ENCODE results near the gene NDUFAB1. TPM values are rescaled to one million over a fixed set of nuclear protein-coding genes. Genes with fewer than 3 reads are reported as not detected.
"Not testable (repeated sequence)": the region's sequence is repeated elsewhere in the genome, so short reads cannot be mapped to it uniquely, and the experiment has no call there.

Gene NDUFAB1
- total RNA-seq, 2 donors from 2014 or later = 100 to 136 TPM

GRCh38 chr16:23590181-23590580 is 5.9 kb downstream of the NDUFAB1 start:
- intact Hi-C loops (cut with DNase I, micrococcal nuclease) = no loop called here
- ATAC-seq = no peak
- no peak for DNase-seq

GRCh38 chr16:23587726-23588125 is 8.4 kb downstream of the NDUFAB1 start:
- no peak for ATAC-seq
- intact Hi-C loops (cut with DNase I, micrococcal nuclease) = no loop called here

GRCh38 chr16:23584186-23585076 is 11.7 kb downstream of the NDUFAB1 start:
- intact Hi-C loops (cut with DNase I, micrococcal nuclease) = no loop called here
- ATAC-seq (no peak), DNase-seq (no peak)

More at GRCh38 chr16:23587726-23588125, 8.4 kb downstream of the NDUFAB1 start:
- DNase-seq = no peak

GRCh38 chr16:23583271-23583670 is 12.8 kb downstream of the NDUFAB1 start:
- ATAC-seq; DNase-seq; intact Hi-C loops (cut with DNase I, micrococcal nuclease): not testable (repeated sequence)

- DNase-seq (no peak), ATAC-seq (no peak)
- intact Hi-C loops (cut with DNase I, micrococcal nuclease) = no loop called here
These were observed 14.4 kb downstream of the NDUFAB1 start for GRCh38 chr16:23581764-23582163.

GRCh38 chr16:23580391-23580790 is 15.7 kb downstream of the NDUFAB1 start:
- ATAC-seq = no peak
- intact Hi-C loops (cut with DNase I, micrococcal nuclease) = no loop called here
- DNase-seq = no peak

GRCh38 chr16:23579371-23579770 is 16.7 kb downstream of the NDUFAB1 start:
- intact Hi-C loops (cut with DNase I, micrococcal nuclease) = no loop called here
- DNase-seq = no peak
- no peak for ATAC-seq

GRCh38 chr16:23578101-23578830 is 17.9 kb downstream of the NDUFAB1 start:
- intact Hi-C loops (cut with DNase I, micrococcal nuclease) = no loop called here
- DNase-seq (no peak), ATAC-seq (peak; percentile 32)

GRCh38 chr16:23577493-23577892 is 18.6 kb downstream of the NDUFAB1 start:
- DNase-seq (no peak), ATAC-seq (peak; percentile 18)
- intact Hi-C loops (cut with DNase I, micrococcal nuclease) = no loop called here

GRCh38 chr16:23575834-23576233 is 20.3 kb downstream of the NDUFAB1 start:
- intact Hi-C loops (cut with DNase I, micrococcal nuclease) = no loop called here
- DNase-seq = no peak
- ATAC-seq = no peak

GRCh38 chr16:23573817-23574216 is 22.3 kb downstream of the NDUFAB1 start:
- intact Hi-C loops (cut with DNase I, micrococcal nuclease) = no loop called here
- DNase-seq (no peak), ATAC-seq (no peak)

- ATAC-seq (no peak), DNase-seq (no peak)
- intact Hi-C loops (cut with DNase I, micrococcal nuclease) = no loop called here
These were observed 23.7 kb downstream of the NDUFAB1 start for GRCh38 chr16:23572394-23572793.

- ATAC-seq (no peak), DNase-seq (no peak)
- intact Hi-C loops (cut with DNase I, micrococcal nuclease) = no loop called here
These were observed 24.2 kb downstream of the NDUFAB1 start for GRCh38 chr16:23571895-23572294.

- ATAC-seq (no peak), DNase-seq (no peak)
These were observed 25.0 kb downstream of the NDUFAB1 start for GRCh38 chr16:23570992-23571632.

GRCh38 chr16:23567602-23568001 is 28.5 kb downstream of the NDUFAB1 start:
- intact Hi-C loops (cut with DNase I, micrococcal nuclease) = no loop called here
- ATAC-seq (no peak), DNase-seq (no peak)

More at GRCh38 chr16:23570992-23571632, 25.0 kb downstream of the NDUFAB1 start:
- intact Hi-C loops (cut with DNase I, micrococcal nuclease) = no loop called here

GRCh38 chr16:23566724-23567123 is 29.4 kb downstream of the NDUFAB1 start:
- intact Hi-C loops (cut with DNase I, micrococcal nuclease) = no loop called here
- no peak for DNase-seq
- no peak for ATAC-seq

- ATAC-seq (no peak), DNase-seq (no peak)
- intact Hi-C loops (cut with DNase I, micrococcal nuclease) = no loop called here
These were observed 31.3 kb downstream of the NDUFAB1 start for GRCh38 chr16:23564575-23565363.

GRCh38 chr16:23563186-23563585 is 32.9 kb downstream of the NDUFAB1 start:
- ATAC-seq (no peak), DNase-seq (no peak)
- intact Hi-C loops (cut with DNase I, micrococcal nuclease) = no loop called here

GRCh38 chr16:23562505-23562904 is 33.6 kb downstream of the NDUFAB1 start:
- intact Hi-C loops (cut with DNase I, micrococcal nuclease) = no loop called here
- DNase-seq = no peak
- no peak for ATAC-seq

Data from left colon (tissue), 2 donors.